Measurements from ENCODE around the gene TRAF3IP3.

Gene TRAF3IP3

DNA sequence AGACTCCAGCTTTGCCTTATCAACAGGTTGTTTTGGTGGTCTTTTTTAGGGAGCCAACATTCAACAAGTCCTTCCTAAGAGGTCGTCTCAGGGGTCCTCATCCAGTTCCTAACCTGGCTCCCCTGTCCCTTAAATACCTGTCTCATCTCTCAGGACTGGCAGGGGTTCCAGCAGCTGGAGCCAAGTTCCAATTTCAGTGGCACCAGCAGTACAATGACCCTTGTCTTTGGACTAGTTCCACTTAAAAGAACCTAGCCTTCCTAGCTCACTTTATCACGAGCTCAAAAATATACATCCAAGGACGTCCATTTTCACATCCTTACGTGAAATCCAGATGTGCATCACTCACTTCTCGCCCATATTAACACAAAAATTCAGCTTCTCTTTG, 18.7 kb upstream of the TRAF3IP3 start:
- no peak for DNase-seq (ENCODE audit: low spot score)

DNA sequence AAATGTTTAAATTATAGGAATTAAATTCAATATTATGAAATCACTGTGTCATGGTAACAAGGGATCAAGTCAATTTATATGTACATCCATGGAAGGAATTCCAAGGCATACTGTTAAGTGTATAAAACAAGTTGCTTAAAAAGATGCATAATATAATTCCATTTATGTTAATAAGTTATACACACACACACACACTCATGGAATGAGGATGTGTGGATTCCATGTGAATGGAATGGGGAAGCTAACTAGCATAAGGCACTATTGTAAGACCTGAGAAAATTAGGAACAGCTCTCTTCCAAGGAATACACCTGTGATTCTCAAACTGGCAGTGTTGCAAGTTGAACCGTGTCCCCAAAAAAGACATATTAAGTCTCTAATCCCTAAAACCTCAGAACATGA, 17.6 kb upstream of the TRAF3IP3 start:
- DNase-seq (ENCODE audit: low spot score) = no peak

DNA sequence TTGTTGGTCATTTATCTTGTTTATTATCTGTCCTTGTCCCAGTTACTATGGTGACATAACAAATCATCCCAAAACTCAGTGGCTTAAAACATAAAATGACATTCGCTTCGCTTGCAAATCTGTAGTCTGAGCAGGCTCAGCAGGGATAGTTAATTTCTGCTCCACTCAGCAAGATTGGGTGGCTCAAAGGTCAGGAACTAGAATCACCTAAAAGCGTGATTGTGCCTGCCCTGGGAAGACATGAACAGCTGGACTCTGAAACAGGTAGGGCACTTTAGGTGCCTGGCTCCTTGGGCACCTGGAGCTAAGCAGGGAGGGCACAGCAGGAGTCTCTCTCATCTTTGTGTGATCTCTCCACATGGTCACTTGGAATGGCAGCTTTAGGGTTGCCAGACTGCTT, 14.7 kb upstream of the TRAF3IP3 start:
- no peak for DNase-seq (ENCODE audit: low spot score)

DNA sequence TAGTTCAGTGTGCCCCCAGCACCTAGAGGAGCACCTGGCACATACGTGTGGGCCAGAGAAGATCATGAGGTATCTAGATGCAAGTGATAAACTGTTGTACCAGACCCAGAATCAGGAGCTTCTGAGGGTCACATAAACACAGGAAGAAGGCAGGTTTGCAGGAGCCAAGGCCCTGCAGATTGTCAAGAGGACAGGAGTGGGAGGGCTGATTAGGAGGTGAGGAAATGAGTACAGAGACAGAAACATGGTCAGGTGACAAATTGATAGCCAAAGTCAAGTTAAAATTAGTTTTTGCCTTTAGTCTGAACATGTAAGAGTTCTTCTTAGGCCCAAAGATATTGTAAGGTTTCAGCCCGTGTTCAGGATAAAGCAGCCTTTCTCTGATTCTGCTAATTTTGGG, 14.0 kb upstream of the TRAF3IP3 start:
- DNase-seq (ENCODE audit: low spot score) = no peak

DNA sequence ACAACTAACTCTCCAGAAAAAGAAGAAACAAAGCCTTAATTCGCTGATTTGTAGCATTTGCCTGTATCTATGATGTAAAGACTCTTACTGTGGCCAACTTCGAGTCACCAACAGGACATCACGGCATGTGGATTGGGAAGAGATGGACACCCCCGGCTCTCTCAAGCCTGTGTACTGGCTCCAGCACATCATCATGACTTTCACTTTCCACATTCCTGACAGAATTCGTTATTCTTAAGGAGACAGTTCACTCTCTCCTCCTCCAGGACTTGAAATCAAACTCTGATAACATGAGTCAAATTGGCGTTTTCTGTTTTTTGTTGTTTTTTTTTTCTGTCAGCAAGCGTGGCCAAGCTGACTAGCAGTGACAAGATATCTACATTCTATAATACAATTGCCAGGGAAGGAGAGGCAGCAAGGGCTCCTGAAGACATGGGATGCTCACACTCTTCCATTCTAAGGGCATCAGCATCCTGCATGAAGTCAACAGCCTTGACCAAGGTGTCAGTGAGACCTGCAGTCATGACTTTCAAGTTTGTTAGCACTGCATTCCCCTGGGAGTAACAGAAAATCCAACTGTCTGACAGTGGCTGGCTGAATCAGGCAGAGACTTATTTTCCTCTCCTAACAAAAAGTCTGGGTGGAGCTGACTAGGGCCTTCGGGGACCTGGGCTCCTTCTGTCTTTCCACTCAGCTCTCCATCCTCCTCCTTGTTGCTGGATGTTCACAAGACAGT, 13.3 kb upstream of the TRAF3IP3 start:
- DNase-seq (ENCODE audit: low spot score) = no peak

DNA sequence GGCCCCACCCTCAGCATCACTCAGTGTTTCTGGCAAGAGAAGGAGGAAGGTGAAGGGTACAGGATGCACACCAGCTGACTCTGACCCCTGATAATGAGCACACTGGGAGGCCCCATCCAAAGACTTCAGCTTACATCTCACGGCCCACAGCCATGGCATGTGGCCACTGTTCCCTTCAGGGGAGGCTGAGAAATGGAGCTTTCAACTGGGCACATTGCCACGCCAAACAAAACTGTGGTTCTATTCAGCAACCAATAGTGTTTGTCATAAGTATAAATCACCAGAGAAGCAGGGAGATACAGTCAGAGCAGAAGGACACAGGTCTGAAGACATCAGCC, 12.7 kb upstream of the TRAF3IP3 start:
- DNase-seq (ENCODE audit: low spot score) = no peak

DNA sequence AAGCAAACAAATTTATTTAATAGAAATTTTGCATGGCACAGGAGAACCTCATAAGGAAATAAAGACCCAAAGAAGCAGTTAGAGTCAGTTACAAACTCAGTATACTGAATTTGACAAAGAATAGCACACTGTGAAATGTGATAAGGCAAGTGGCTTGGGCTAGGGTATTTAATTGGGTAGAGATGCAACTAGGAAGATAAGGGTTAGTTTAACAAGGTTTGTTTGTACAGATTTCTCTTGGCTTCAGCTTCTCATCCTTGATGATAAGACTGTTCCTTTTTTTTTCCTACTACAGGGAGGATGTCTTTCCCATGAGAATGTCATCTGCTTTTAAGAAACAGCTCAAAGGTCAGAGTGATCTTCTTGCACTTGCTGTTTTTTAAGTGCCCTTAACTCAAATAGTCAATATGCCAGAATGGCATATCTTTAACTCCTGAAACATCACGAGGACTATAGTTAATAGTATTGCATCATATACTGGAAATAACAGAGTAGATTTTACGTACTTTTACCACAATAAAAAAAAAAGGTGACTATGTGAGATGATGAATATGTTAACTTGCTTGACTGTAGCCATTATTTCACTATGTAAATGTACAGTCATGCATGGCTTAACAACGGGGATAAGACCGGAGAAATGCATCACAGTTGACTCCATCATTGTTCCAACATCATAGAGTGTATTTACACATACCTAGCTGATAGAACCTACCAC, 9.2 kb upstream of the TRAF3IP3 start:
- no peak for DNase-seq (ENCODE audit: low spot score)

DNA sequence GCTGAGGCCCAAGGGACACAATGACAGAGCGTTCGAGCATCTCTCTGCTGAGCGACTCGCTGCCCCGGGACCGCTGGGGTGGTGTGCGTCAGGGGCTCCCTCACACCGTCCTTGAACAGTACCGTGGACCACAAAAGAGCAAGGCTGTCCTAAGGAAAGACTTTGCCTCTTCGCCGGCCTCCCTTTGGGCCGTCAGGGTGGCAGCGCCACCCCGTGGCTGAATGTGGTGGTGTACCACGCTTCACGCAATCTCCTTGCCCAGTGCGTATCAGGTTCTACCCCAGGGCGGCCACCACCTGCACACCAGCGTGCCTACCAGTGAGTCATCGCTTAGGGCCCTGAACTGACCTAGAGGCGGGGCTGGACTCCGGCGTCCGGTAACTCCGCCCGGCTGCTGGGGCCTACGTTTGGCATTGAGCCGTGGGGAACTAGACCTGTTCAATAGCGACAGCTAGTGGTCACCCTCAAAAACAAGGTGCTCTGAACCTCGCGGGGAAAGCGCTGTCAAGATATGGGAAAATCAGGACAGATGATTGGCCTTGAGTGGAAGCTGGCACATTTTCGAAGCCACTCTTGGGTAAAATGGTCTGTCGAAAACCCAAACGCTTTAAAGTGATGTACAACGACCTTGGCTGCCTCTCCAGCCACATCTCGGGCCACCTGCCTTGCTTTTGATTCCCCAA, 8.1 kb upstream of the TRAF3IP3 start:
- DNase-seq (ENCODE audit: low spot score) = peak; percentile 85

DNA sequence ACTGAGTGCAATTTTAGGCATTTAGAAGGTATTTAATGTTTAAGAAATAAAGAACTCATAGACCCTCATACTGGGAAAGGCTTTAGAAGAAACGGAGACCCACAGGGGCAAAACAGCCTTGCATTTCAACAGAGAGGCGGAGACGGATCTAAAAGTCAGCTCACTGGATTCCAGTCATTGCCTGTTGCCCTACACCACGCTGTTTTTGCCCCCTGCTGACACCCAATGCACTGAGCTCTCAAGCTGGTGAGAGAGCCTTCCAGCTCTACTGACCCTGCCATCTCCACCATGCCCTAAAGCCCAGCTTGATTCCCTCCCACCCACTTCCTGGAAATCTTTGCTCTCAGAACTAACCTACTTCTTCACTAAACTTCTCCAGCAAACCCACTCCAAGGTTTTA, 7.2 kb upstream of the TRAF3IP3 start:
- no peak for DNase-seq (ENCODE audit: low spot score)

DNA sequence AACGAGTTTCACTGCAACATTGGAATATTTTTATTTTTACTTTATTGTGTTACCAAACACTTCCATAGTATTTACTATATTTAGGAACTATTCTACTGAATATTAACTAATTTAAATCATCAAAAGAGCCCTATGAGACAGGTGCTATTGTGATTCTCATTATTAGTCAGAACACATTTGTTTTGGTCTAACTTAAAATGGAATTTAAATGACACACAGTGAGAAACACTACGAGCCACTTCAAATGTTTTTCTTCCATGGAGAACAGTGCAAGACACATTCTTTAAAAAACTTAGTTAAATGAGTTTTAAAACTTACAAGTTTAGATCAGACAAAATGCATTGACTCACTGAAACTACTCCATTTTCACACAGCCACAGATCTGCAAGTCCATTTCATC, 6.6 kb upstream of the TRAF3IP3 start:
- no peak for DNase-seq (ENCODE audit: low spot score)

DNA sequence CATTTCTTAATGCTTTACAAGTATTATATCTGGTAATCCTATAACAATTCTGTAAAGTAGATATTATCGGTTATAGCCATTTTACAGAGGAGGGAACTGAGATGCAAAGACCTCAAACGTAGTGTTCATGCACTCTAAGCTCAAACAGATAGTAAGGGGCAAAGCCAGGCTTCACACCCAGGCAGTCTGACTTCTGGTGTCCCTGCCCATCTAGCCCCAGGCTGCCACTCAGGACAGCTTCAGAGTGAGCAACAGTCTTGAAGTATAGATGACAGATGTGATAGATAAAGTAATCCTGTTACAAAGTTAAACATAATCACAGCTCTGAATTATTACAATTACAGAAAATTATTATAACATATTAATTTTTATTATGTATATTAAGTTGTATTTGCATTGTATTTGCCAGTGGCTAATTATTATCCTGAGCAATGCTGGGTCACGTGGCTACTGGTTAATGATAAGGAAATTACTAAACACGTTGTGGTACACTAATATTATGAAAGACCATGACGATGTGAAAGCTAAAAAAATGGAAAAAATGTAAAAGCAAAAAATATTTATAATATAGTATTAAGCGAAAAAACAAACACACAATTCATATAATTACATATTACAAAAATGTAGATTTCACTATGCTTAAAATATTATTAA, 6.1 kb upstream of the TRAF3IP3 start:
- no peak for DNase-seq (ENCODE audit: low spot score)

DNA sequence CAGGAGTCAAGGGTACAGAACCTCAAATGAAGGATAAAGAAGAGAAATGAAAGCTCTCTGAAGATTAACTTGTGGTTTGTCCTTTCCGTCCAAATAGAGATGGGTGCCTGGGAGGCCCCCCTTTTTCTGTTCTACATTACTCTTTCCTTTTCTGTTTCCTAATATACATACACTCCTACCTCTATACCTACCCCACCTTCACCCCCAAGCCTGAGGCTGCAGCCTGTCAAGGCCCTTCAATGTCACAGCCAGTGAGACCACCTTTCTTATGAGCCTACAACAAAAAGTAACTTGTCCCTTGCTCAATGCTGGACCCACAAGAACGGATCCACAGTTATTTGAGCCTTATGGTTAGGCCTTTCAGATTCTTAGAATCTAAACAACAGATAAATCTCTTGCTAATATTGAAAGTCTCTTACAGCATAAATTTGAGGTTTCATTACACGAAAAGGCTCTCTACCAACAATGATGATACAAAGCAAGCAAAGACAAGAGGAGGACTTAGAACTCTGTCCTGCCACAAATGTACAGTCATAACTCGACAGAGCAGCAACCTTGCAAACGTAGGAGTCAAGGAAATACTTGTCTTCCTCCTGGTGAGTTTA, 4.1 kb upstream of the TRAF3IP3 start:
- peak; percentile 40 for DNase-seq (ENCODE audit: low spot score)

DNA sequence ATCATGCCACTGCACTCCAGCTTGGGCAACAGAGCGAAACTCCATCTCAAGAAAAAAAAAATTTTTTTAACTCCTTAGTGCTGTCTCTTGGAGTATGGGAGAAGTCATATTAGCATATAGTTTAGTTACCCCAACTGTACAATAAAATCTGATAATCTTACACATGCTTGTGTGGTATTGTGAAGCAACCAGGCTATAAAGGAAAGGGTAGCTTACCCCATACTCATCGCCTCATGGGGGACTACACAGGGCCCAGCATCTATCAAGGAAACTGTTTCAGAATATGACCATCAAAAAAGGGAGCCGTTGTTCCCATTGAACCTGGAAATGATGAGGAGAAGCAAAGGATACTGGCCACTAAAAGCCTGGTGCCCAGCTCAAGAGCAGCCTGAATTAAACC, 3.0 kb upstream of the TRAF3IP3 start:
- no peak for DNase-seq (ENCODE audit: low spot score)

DNA sequence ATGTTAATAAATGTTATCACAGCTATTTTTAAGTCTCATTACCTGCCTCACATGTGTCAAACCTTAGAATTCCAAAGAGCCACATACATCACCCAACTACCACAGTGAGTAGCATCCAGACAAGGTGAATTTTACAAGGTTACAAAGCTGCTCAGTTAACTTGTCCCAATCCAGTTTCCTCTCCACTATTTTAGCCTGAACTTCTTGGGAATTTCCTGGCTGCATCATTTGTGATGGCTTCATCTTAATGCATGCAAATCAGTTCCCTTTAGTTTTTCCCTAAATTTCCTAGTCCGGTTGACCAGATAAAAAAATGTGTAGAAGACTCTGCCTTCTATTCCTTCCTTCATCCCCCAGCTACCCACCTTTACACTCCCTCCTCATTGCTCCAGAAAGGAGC, 597 bp upstream of the TRAF3IP3 start:
- no peak for DNase-seq (ENCODE audit: low spot score)

DNA sequence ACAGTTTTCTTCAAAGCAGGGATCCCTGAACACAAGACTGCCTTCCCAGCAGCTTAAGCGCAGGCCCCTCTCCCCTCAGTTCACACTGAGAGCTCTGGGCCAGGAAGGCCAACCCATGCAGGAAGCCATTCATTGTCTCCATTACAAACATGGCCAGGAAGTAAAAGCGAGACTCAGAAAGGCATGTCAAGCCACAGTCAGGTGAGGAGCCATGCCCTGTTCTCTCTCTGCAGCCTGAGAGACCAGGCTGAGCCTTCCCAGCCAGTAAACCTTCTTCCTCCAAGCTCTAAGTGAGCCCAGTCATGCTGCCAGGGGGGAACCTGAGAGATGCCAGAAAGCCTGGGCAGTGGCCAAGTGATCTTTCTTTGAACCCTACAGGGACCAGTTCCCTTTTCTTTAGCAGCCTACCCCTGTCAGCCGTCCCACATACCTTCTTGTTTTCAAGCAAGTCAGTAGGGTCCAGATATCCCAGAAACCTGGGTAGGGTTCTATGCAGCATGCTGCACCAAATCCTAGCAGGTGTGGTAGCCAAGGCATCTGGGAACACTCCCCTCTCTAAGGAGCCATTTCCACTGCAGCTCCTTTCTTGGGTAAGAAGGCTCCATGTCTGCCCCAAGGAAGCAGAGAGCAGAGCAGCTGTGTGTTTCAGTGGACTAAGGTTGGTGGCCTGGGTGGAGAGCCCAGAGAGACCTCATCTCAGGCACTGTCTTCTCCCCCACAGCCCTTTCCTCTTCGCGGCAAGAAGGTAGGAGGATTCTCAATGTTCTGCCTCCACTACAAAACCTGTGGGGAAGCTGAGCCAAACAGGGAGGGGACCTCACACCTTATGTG, 977 bp downstream of the TRAF3IP3 start:
- peak; percentile 53 for DNase-seq (ENCODE audit: low spot score)

DNA sequence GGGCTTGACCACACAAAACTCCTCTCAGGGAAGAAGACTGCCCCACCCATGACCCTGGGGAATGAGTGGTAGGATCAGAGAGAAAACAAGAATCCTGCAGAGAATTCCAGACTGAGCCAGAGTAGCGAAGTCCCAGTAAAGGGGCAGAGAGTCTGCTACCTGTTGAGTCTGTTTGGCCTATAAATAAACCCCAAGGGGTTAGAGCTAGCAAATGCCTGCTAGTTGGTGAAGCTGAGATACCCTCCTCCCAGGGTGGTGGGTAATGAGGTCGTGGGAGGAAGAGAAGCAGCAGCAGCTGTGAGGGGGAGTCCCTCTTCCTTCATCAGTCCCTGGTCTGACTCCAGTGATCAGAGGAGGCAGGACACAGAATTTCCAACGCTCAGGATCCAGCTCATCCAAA, 2.5 kb downstream of the TRAF3IP3 start:
- no peak for DNase-seq (ENCODE audit: low spot score)

DNA sequence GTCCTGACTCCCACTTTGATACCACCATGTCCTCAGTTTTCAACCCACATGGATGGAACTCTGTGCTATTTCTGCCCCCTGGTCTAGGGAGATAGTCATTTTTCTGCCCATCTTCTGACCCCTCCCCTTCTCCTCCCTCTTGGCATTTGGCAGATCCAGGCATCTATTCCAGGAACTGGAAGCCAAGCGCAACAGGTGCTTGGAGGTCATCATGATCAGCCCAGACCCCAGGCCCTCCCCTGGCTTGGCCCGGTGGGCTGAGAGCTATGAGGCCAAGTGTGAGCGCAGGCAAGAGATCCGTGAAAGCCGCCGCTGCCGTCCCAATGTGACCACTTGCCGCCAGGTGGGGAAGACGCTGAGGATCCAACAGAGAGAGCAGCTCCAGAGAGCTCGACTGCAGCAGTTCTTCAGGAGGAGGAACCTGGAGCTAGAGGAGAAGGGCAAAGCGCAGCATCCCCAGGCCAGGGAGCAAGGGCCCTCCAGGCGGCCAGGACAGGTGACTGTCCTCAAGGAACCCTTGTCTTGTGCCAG, 4.0 kb downstream of the TRAF3IP3 start:
- no peak for DNase-seq (ENCODE audit: low spot score)

DNA sequence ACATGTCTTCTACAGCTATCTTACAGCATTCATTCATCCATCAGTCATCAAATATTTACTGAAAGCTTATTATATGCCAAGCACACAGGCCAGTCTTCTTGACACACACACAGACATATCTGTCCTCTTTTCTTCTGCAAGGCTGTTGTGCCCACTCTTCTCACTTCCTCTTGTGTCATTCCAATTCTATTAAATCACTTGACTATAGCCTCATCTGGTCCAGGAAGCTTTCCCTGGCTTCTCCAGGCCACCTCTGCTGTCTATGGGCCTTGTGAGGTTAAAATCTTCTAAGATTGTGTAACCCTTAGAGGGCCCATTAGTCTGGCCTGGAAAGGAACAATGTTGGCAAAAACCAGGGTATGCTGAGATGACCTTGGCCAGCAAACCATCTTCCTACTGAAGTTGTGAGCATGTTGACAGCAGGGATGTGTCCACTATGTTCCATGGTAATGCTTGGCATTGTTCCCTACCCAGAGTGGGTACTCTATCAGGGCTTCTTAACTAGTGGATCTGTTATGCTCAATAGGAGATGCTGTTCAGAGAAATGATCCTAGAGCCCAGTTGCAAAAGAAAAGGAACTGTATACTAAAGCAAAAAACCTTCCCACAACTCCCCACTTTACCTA, 5.3 kb downstream of the TRAF3IP3 start:
- no peak for DNase-seq (ENCODE audit: low spot score)

DNA sequence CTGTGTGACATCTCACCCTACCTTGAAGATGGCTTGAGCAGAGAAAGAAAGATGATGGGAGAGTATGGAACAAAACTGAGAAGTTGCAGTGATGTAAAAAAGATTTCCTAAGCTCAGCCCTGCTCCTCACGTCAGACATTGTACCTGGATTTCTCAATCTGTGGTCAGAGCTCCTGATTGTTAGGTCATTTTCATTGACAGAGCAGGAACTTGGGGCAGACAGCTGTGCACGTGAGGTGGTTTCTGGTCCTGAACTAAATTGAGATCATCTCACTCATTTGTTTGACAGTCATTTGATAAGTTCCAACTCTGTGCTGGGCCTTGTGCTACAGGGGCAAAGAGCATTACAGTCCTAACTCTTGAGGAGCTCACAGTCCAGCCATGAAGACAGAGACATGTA, 10.2 kb downstream of the TRAF3IP3 start:
- no peak for DNase-seq (ENCODE audit: low spot score)

DNA sequence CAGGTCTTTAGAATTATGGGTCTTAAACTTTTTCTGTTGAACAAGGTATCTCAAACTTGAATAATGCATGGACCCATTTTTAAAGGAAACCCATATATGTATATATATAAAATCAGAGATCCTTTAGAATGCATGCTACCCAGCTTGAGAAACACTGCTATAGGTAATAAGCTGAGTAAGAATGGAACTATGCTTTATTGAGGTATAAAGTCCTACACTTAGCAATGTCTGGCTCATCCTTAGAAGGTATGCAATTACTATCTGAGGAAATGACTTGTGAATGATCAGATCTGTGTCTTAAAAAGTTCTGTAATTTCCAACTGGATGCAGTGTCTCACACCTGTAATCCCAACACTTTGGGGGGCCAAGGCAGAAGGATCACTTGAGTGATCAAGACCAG, 11.2 kb downstream of the TRAF3IP3 start:
- no peak for DNase-seq (ENCODE audit: low spot score)

DNA sequence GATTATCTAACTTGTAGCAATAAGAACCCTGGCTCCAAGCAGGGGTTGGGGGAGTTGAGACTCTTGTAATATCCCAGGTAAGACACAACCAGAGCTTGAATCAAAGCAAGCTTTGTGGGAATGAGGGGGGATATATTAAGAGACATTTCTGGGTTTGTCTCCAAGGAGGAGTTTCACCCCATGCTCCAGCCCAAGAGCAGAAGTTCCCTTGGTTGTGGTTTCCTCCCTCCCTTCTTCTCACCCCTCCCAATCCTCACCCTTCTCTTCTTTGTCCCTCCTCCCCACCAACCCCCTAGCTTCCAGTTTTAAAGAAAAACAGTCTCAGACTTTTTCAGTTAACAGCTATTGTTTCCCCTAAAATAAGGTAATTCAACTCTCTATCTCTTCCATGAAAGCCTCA, 11.9 kb downstream of the TRAF3IP3 start:
- DNase-seq (ENCODE audit: low spot score) = no peak

Data from CD4-positive, alpha-beta T cell treated with Interleukin-6 at 100 ng/mL for 8 hours (primary cell).